C4-2B (cell line): ENCODE results near the gene POU2F1.

Source experiments
- ZFX ChIP-seq: fragments of 450-650 bp; IDR thresholded peaks from 2 replicates; pipeline ENCODE4 v1.6.1; 2017
- TF ChIP-seq, protein P1 (sequence below): fragments of 450-650 bp; conservative IDR thresholded peaks from 2 replicates; pipeline ENCODE4 v1.5.1; 2017; ENCODE audit warnings: mild to moderate bottlenecking

DNA sequence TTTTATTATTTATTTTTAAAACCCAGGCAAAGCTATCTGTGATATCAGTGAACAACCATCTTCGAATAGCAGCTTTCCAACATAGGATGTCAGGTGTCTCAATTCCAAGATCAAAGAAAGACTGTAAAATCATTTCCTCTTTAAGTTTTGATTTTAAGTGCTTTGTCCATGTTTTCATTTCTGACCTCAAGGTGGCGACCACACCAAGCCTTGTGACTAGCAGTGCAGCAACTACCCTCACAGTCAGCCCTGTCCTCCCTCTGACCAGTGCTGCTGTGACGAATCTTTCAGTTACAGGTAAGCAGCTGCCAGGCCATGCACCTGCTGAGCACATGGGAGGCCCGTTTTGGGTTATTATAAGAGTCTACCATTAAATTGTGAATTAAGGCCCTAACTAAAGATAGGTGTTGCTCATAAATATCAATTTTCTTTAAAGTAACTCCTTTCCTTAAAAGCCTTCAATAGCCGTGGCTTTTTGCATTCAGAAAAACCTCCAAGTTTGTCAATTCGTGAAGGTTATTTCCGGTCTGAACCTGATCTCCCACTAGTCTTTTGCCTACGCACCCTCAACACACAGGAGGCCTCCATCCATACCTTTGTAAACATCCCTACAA, 180.7 kb downstream of the POU2F1 start:
- TF ChIP-seq, protein P1, sequence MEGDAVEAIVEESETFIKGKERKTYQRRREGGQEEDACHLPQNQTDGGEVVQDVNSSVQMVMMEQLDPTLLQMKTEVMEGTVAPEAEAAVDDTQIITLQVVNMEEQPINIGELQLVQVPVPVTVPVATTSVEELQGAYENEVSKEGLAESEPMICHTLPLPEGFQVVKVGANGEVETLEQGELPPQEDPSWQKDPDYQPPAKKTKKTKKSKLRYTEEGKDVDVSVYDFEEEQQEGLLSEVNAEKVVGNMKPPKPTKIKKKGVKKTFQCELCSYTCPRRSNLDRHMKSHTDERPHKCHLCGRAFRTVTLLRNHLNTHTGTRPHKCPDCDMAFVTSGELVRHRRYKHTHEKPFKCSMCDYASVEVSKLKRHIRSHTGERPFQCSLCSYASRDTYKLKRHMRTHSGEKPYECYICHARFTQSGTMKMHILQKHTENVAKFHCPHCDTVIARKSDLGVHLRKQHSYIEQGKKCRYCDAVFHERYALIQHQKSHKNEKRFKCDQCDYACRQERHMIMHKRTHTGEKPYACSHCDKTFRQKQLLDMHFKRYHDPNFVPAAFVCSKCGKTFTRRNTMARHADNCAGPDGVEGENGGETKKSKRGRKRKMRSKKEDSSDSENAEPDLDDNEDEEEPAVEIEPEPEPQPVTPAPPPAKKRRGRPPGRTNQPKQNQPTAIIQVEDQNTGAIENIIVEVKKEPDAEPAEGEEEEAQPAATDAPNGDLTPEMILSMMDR, result peak; percentile 84
- no peak for TF ChIP-seq ZFX
